ENCODE measurements around the gene CD163.

- TF ChIP-seq POLR2A (IDR thresholded peaks at IDR 0.05; ENCODE audit: low read depth, low read length) (no peak), POLR2AphosphoS5 (IDR thresholded peaks at IDR 0.05; ENCODE audit: low read depth, low read length) (no peak)
Measured at GRCh38 chr12:7444076-7444475, 59.5 kb downstream of the CD163 start, which contains the start of gene CD163L1.
